GM12865 (cell line): ENCODE results near the gene CAPG.
"Not testable (repeated sequence)": the region's sequence is repeated elsewhere in the genome, so short reads cannot be mapped to it uniquely, and the experiment has no call there.

Experiments
- DNase-seq: peaks from one replicate; pipeline ENCODE4 v3.0.0; 2010; ENCODE audit warnings: low read depth
- H3K4me3 ChIP-seq: 2 replicates; pipeline ENCODE4 v1.5.1; 2011; ENCODE audit warnings: mild to moderate bottlenecking, low read depth, low read length, control low read depth
- TF ChIP-seq, protein P1 (sequence below): IDR thresholded peaks from 2 replicates; pipeline ENCODE4 v1.5.1; 2011; ENCODE audit warnings: low read length, control low read depth, low read depth, inconsistent platforms; ENCODE audit not compliant: insufficient read depth; ENCODE audit errors: missing control alignments

CAPG gene

DNA sequence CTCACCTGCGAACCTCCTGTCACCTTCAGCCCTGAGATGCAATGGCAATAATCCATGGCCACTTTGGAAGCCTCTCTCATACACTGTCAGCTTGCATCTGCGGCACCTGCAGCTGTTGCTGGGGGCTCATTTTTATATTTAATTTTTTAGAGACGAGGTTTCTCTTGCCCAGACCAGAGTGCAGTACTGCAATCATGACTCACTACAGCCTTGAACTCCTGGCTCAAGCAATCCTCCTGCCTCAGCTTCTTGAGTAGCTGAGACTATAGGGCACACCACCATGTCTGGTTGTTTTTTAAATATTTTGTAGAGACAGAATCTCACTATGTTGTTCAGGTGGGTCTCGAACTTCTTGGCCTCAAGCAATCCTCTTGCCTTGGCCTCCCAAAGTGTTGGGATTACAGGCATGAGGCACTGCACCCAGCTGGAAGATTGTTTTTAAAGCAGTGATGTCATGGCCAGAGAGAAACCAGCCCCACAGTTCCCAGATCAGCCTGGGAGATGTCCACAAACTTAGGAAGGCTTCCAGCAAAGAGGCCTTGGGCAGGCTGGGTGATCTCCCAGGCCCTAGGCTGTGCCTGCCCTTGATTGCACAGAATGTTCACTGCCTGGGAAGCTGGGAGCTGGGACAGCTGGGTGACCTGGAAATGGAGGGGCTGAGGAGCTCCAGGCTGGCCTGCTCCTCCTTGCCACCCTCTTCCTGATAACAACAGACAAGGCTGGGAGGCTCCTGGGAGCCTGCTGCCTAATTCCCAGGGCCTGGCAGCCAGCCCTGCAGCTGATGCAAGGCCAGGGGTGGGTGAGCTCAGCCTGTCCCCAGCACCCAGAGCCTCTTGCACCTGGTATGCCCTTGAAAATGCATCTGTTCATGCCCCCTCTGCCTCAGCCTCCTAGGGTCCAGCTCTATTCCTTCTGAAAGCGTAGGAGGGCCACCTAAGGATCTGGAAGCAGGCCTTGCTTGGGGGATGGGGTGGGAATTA, 35.4 kb upstream of the CAPG start:
- no peak overlapping the region for H3K4me3 ChIP-seq
- TF ChIP-seq, protein P1, sequence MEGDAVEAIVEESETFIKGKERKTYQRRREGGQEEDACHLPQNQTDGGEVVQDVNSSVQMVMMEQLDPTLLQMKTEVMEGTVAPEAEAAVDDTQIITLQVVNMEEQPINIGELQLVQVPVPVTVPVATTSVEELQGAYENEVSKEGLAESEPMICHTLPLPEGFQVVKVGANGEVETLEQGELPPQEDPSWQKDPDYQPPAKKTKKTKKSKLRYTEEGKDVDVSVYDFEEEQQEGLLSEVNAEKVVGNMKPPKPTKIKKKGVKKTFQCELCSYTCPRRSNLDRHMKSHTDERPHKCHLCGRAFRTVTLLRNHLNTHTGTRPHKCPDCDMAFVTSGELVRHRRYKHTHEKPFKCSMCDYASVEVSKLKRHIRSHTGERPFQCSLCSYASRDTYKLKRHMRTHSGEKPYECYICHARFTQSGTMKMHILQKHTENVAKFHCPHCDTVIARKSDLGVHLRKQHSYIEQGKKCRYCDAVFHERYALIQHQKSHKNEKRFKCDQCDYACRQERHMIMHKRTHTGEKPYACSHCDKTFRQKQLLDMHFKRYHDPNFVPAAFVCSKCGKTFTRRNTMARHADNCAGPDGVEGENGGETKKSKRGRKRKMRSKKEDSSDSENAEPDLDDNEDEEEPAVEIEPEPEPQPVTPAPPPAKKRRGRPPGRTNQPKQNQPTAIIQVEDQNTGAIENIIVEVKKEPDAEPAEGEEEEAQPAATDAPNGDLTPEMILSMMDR = no peak
- DNase-seq = no peak

DNA sequence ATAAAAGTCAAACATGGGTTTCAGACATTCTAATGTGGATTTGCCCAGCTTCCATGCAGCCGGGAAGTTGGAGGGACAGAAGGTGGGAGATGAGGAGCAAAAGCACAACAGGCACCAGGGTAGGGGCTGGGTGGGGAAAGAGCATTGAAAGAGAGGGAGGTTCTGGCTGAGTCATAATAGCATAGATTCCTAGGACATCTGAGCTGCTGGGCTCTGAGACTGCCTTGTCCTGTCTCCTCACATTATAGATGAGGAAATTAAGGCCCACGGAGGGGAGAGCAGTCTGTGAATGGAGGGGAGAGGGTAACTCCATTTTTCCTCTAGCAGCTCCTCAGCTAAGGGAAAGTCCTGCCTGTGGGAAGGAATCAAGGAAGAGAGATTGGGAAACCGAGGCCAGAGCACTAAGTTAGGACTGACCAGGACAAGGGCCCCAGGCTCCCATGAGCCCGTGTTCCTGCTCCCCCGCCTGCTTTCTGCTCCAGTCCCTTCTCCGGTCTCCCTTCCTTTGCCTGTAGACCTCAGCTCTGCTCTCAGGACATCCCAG, 34.5 kb upstream of the CAPG start:
- no peak for DNase-seq
- TF ChIP-seq, protein P1 = no peak
- H3K4me3 ChIP-seq = no peak overlapping the region

DNA sequence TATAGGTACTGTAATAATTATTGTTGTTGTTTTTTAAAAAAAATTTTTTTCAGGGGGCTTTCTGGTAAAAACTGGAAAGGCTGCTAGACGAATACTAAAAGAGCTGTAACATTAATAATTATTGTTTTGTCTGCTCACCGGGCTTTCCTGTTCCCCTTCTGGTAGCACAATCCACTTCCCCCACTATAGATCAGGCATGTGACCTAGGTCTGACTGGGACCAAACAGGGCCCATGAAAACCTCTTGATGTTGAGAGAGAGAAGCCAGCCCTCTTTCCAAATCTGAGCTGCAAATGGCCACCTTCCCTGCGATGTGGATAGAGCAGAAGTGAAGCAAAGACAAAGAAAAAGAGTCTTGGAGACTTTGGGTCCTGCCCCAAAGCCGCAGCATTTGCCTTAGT, 31.7 kb upstream of the CAPG start:
- no peak overlapping the region for H3K4me3 ChIP-seq
- no peak for DNase-seq
- TF ChIP-seq, protein P1 = no peak

DNA sequence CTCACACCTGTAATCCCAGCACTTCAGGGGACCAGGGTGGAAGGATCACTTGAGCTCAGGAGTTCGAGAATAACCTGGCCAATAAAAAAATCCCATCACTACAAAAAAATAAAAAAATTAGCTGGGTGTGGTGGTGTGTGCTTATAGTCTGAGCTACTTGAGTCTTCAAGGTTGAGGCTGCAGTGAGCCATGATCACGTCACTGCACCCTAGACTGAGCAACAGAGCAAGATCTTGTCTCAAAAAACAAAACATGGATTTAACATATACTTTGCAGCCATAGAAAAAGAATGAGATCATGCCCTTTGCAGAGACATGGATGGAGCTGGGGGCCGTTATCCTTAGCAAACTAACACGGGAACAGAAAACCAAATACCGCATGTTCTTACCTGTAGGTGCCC, 30.6 kb upstream of the CAPG start:
- no peak overlapping the region for H3K4me3 ChIP-seq
- TF ChIP-seq, protein P1 = no peak
- no peak for DNase-seq

DNA sequence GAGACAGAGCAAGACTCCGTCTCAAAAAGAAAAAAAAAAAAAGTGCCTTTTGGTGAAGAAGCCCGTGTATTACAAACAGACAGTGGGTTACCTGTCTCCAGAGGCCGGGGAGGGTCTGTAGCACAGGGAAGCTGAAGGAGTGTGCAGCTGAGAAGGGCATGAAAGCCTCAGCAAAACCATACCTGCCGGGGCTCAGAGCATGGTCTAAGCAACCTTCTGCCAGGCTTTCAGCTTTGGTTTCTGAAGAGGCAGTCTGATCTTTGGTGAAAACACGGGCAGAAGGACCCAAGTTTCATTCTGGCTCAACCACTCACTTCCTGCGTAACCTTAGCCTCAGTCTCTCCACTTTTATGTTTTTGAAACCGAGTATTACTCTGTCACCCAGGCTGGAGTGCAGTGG, 29.8 kb upstream of the CAPG start:
- DNase-seq = peak; percentile 38
- TF ChIP-seq, protein P1 = no peak
- H3K4me3 ChIP-seq = no peak overlapping the region

DNA sequence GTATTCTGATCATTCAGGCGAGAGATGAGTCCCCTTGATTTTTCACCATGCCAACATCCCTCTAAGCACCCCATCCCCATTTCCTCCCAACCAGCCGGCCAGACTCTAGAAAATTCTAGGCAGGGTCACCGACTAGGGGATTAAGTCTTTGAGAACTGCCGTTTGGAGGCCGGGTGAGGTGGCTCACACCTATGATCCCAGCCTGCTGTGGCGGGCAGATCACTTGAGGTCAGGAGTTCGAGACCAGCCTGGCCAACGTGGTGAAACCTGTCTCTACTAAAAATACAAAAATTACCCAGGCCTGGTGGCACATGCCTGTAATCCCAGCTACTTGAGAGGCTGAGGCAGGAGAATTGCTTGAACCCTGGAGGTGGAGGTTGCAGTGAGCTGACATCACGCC, 29.4 kb upstream of the CAPG start:
- DNase-seq = not testable (repeated sequence)

DNA sequence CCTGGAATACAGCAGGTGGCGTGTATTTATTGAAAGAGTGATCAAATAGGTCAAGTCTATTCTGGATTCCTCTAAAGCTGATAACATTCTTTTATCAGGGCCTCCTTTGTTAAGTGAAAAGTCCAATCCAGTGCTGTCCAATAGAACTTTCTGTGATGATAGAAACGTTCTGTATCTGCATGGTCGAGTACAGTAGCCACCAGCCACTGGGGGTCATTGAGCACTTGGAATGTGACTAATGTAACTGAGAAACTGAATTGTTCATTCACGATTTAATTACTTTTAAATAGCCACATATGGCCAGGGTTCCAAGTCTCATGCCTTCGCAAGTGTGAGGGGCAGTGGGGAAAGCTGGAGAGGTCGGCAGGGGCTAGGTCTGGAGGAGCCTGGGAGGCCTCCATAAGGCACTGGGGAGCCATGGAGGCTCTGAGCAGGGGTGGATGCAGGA, 28.9 kb upstream of the CAPG start:
- TF ChIP-seq, protein P1 = no peak
- no peak for DNase-seq
- no peak overlapping the region for H3K4me3 ChIP-seq

More for the DNA sequence above, 29.4 kb upstream of the CAPG start:
- not testable (repeated sequence) for H3K4me3 ChIP-seq
